Endothelial cell of umbilical vein (primary cell): ENCODE data around the gene TRIM25. TPM values are rescaled to one million over a fixed set of nuclear protein-coding genes. Genes with fewer than 3 reads are reported as not detected.

Experiments
- BruUV-seq: library from RNA; stranded (reverse); fragments of 400-500 nt; replicated peaks from 2 replicates; lab custom pipeline; 2021; lab: Mats Ljungman, UMichigan
- CTCF ChIA-PET: fragments of 300-600, 350-600 bp; sonication (Branson Sonifier 250); formaldehyde crosslinking; loops from one replicate; lab custom pipeline; 2021; ENCODE audit warnings: antibody characterized with exemption, inconsistent platforms; lab: Charles Lee
- POLR2A ChIA-PET: fragments of 300-600, 350-600 bp; sonication (Branson Sonifier 250); formaldehyde crosslinking; loops from one replicate; lab custom pipeline; 2021; ENCODE audit warnings: antibody characterized with exemption, inconsistent platforms; lab: Charles Lee
- DNase-seq: peaks from one replicate; pipeline ENCODE4 v3.0.0-alpha.2; 2011; ENCODE audit warnings: low read depth, low spot score
- FAIRE-seq: peaks from 2 replicates; lab custom pipeline; 2011; peaks lifted over from hg19 to GRCh38; lab: Jason Lieb, UNC
- H2AFZ ChIP-seq: 2 replicates; pipeline ENCODE4 v1.6.0; 2012; ENCODE audit warnings: low read depth, low read length, control low read depth, inconsistent platforms
- H3K27ac ChIP-seq: 2 replicates; pipeline ENCODE4 v1.5.1; 2011; ENCODE audit warnings: low read depth, mild to moderate bottlenecking, control low read depth, low read length, moderate library complexity; ENCODE audit not compliant: insufficient read depth
- H3K27me3 ChIP-seq, 2 experiments: 2 replicates each; pipeline versions ENCODE4 v1.6.0 to v1.6.1; 2011; ENCODE audit warnings: low read length in 2 of 2, mixed read lengths in 1 of 2; ENCODE audit not compliant: control insufficient read depth in 2 of 2, insufficient read depth in 2 of 2
- H3K36me3 ChIP-seq, 2 experiments: 2 replicates in 1 of 2; 3 replicates in 1 of 2; pipeline ENCODE4 v1.5.1; 2011; ENCODE audit warnings: low read length in 2 of 2, mild to moderate bottlenecking in 1 of 2, moderate library complexity in 1 of 2; ENCODE audit not compliant: control insufficient read depth in 2 of 2, insufficient read depth in 2 of 2; ENCODE audit errors: extremely low read depth in 1 of 2
- H3K4me1 ChIP-seq: 3 replicates; pipeline ENCODE4 v1.5.1; 2011; ENCODE audit warnings: mild to moderate bottlenecking, low read length; ENCODE audit not compliant: control insufficient read depth, insufficient read depth; ENCODE audit errors: extremely low read depth
- H3K4me2 ChIP-seq: 2 replicates; pipeline ENCODE4 v1.6.1; 2011; ENCODE audit warnings: low read length, control low read depth, mixed read lengths; ENCODE audit not compliant: insufficient read depth
- H3K4me3 ChIP-seq, 3 experiments: fragments of 200-600 bp in 1 of 3; sonication (generic), shearing (Covaris generic) in 1 of 3; replicated peaks in 1 of 3; 2 replicates each; pipeline ENCODE4 v1.5.1; 2011 to 2016; ENCODE audit warnings: control low read depth in 3 of 3, low read length in 3 of 3, mild to moderate bottlenecking in 2 of 3, inconsistent platforms in 1 of 3, low read depth in 1 of 3, moderate library complexity in 1 of 3; ENCODE audit not compliant: insufficient read depth in 1 of 3
- H3K79me2 ChIP-seq: 2 replicates; pipeline ENCODE4 v1.6.0; 2012; ENCODE audit warnings: low read length, inconsistent platforms; ENCODE audit not compliant: control insufficient read depth, insufficient read depth
- H3K9ac ChIP-seq: replicated peaks from 2 replicates; pipeline ENCODE3; 2011; ENCODE audit warnings: low read length, control low read depth; ENCODE audit not compliant: insufficient read depth; ENCODE audit errors: extremely low read depth
- H3K9me1 ChIP-seq: replicated peaks from 3 replicates; pipeline ENCODE4 v1.6.0; 2011; ENCODE audit warnings: mild to moderate bottlenecking, low read length; ENCODE audit not compliant: control insufficient read depth, insufficient read depth; ENCODE audit errors: extremely low read depth
- H3K9me3 ChIP-seq: replicated peaks from 2 replicates; pipeline ENCODE4 v1.5.1; 2012; ENCODE audit warnings: low read length, inconsistent platforms; ENCODE audit not compliant: control insufficient read depth, insufficient read depth
- H4K20me1 ChIP-seq: replicated peaks from 2 replicates; pipeline ENCODE3; 2011; ENCODE audit warnings: mild to moderate bottlenecking, low read length; ENCODE audit not compliant: control insufficient read depth, insufficient read depth; ENCODE audit errors: extremely low read depth
- EZH2 ChIP-seq: IDR thresholded peaks from 2 replicates; pipeline ENCODE4 v1.6.1; 2012; ENCODE audit warnings: borderline replicate concordance, low read depth, mild to moderate bottlenecking, moderate library complexity, low read length, inconsistent platforms; ENCODE audit not compliant: severe bottlenecking
- FOS ChIP-seq: IDR thresholded peaks from 2 replicates; pipeline ENCODE4 v1.6.1; 2011; ENCODE audit warnings: mild to moderate bottlenecking, low read length, moderate library complexity, borderline replicate concordance; ENCODE audit not compliant: insufficient read depth
- GATA2 ChIP-seq: IDR thresholded peaks from 2 replicates; pipeline ENCODE4 v1.7.0; 2011; ENCODE audit warnings: low read depth, mild to moderate bottlenecking, moderate library complexity, mixed read lengths, low read length; ENCODE audit not compliant: insufficient read length, insufficient read depth
- JUN ChIP-seq: IDR thresholded peaks from 2 replicates; pipeline ENCODE4 v1.6.1; 2011; ENCODE audit warnings: borderline replicate concordance, low read depth; ENCODE audit not compliant: insufficient read length, insufficient read depth
- MAX ChIP-seq: IDR thresholded peaks from 2 replicates; pipeline ENCODE4 v1.6.1; 2011; ENCODE audit not compliant: insufficient read depth, insufficient read length
- MYC ChIP-seq: IDR thresholded peaks from one replicate; pipeline ENCODE4 v1.6.1; 2011; ENCODE audit warnings: mild to moderate bottlenecking, low read depth, low read length
- POLR2A ChIP-seq: IDR thresholded peaks from 2 replicates; pipeline ENCODE4 v1.6.1; 2012; ENCODE audit warnings: low read depth, mild to moderate bottlenecking, control low read depth, low read length
- POLR2AphosphoS5 ChIP-seq: IDR thresholded peaks from 2 replicates; pipeline ENCODE4 v1.6.1; 2012; ENCODE audit warnings: low read depth, mild to moderate bottlenecking, control low read depth, low read length, moderate library complexity; ENCODE audit not compliant: insufficient read depth
- dilution Hi-C: fragments of 300-500 bp; cut with MboI; formaldehyde crosslinking; loops from one replicate; pipeline ENCODE4 v1.15.0; 2019; ENCODE audit warnings: low sequenced_read_pairs; ENCODE audit not compliant: extremely low pct_ligation_motif_present
- intact Hi-C: fragments of 100-400 bp; cut with micrococcal nuclease; formaldehyde crosslinking; loops from one replicate; pipeline ENCODE4 v1.10.0; 2022
- polyA plus RNA-seq, 4 experiments: library from polyadenylated mRNA; depleted of rRNA in 3 of 4; stranded (reverse) in 3 of 4; unstranded in 1 of 4; fragments of >200 nt; gene quantifications; 2 replicates each; pipeline versions ENCODE4 v1.2.1 to v1.2.3, GENCODE V29; 2011 to 2012; ENCODE audit warnings: missing spikeins in 1 of 4
- total RNA-seq: library from RNA; stranded (reverse); gene quantifications from 2 replicates; pipeline ENCODE4 v1.2.3, GENCODE V29; 2021
- TF ChIP-seq, protein P1 (sequence below), 2 donors: IDR thresholded peaks; 1 replicate in 1 of 2; 2 replicates in 1 of 2; pipeline ENCODE4 v1.5.1; 2011; ENCODE audit warnings: low read length in 2 of 2, mild to moderate bottlenecking in 2 of 2, moderate library complexity in 2 of 2, control low read depth in 1 of 2, inconsistent platforms in 1 of 2, low read depth in 1 of 2; ENCODE audit not compliant: insufficient read depth in 1 of 2; ENCODE audit errors: extremely low read depth in 1 of 2

Gene TRIM25
- total and polyA plus RNA-seq, 2 donors (not counting 3 experiments of a cell fraction or from before 2014, with no cell fraction given) = 42.8 to 98.4 TPM

GRCh38 chr17:56948491-56948890 lies 34.6 kb upstream of the TRIM25 start:
- Histone ChIP-seq H3K4me3 (no peak overlapping the region), H3K27ac (no peak overlapping the region), H3K4me1 (peaks cover 6% of the 10 kb centered on the region), H3K9ac (no peak overlapping the region), H3K36me3 (peaks cover 8 to 10% of the 10 kb centered on the region in 2 experiments), H3K9me1 (no peaks in the 10 kb centered on the region), H2AFZ (no peak overlapping the region), H4K20me1 (no peaks in the 10 kb centered on the region), H3K79me2 (peaks cover 15% of the 10 kb centered on the region), H3K27me3 (no peaks in the 10 kb centered on the region), H3K9me3 (no peaks in the 10 kb centered on the region), H3K4me2 (no peak overlapping the region)
- ChIA-PET CTCF (no interaction called here), POLR2A (no interaction called here)
- no TSS peak for BruUV-seq
- no peak for DNase-seq
- no peak for FAIRE-seq
- TF ChIP-seq EZH2 (no peak), FOS (no peak), MYC (no peak), MAX (no peak), POLR2A (no peak), JUN (no peak), POLR2AphosphoS5 (no peak), GATA2 (no peak)
- TF ChIP-seq, protein P1, sequence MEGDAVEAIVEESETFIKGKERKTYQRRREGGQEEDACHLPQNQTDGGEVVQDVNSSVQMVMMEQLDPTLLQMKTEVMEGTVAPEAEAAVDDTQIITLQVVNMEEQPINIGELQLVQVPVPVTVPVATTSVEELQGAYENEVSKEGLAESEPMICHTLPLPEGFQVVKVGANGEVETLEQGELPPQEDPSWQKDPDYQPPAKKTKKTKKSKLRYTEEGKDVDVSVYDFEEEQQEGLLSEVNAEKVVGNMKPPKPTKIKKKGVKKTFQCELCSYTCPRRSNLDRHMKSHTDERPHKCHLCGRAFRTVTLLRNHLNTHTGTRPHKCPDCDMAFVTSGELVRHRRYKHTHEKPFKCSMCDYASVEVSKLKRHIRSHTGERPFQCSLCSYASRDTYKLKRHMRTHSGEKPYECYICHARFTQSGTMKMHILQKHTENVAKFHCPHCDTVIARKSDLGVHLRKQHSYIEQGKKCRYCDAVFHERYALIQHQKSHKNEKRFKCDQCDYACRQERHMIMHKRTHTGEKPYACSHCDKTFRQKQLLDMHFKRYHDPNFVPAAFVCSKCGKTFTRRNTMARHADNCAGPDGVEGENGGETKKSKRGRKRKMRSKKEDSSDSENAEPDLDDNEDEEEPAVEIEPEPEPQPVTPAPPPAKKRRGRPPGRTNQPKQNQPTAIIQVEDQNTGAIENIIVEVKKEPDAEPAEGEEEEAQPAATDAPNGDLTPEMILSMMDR (IDR thresholded peaks at IDR 0.05; ENCODE audit: extremely low read depth in 1 of 2, insufficient read depth in 1 of 2, low read depth in 1 of 2, low read length in 2 of 2) = no peak
- intact Hi-C loops (no loop called here), dilution Hi-C loops (no loop called here)
